Cardiac muscle cell (in vitro differentiated cells and primary cell): ENCODE data around the gene RSU1. TPM values are rescaled to one million over a fixed set of nuclear protein-coding genes. Genes with fewer than 3 reads are reported as not detected.

ENCODE experiments used
- DNase-seq, 2 donors: peaks; one replicate each; pipeline versions ENCODE4 v3.0.0 to v3.0.0-alpha.2; 2010 to 2017; ENCODE audit warnings: low read depth in 1 of 2, low spot score in 1 of 2
- H3K27ac ChIP-seq: fragments of 200-600 bp; sonication (generic); 2 replicates; pipeline ENCODE4 v1.5.1; 2016
- H3K27me3 ChIP-seq: fragments of 200-600 bp; sonication (generic); 2 replicates; pipeline ENCODE4 v1.6.0; 2016; ENCODE audit warnings: control low read depth
- H3K36me3 ChIP-seq: fragments of 200-600 bp; sonication (generic); 2 replicates; pipeline ENCODE4 v1.5.1; 2016; ENCODE audit warnings: control low read depth
- H3K4me1 ChIP-seq: fragments of 200-600 bp; sonication (generic); 2 replicates; pipeline ENCODE4 v1.8.1; 2017; ENCODE audit warnings: low read depth, mild to moderate bottlenecking, mixed run types
- H3K4me3 ChIP-seq: fragments of 200-600 bp; sonication (generic); 2 replicates; pipeline ENCODE4 v1.5.1; 2016; ENCODE audit warnings: mild to moderate bottlenecking
- H3K9me3 ChIP-seq: fragments of 200-600 bp; sonication (generic); 2 replicates; pipeline ENCODE4 v1.5.1; 2017; ENCODE audit warnings: low read depth, mild to moderate bottlenecking, control low read depth
- polyA plus RNA-seq: library from polyadenylated mRNA; unstranded; fragments of >200 nt; fragmentation: Nextera tagmentation; extraction: Ambion mirVana; gene quantifications from 2 replicates; pipeline ENCODE4 v1.2.1, GENCODE V29; 2016
- total RNA-seq: library from RNA; depleted of rRNA; stranded (reverse); fragments of >200 nt; gene quantifications from 2 replicates; pipeline ENCODE4 v1.2.3, GENCODE V29; 2016
- TF ChIP-seq, protein P1 (sequence below): IDR thresholded peaks from 2 replicates; pipeline ENCODE4 v1.5.1; 2012; ENCODE audit warnings: low read depth, mild to moderate bottlenecking, low read length

Gene RSU1
- total and polyA plus RNA-seq, 2 experiments from 2014 or later = 18.4 to 69.7 TPM

- H3K27ac ChIP-seq = no peak overlapping the region
- H3K36me3 ChIP-seq = no peaks in the 10 kb centered on the region
- no peaks in the 10 kb centered on the region for H3K9me3 ChIP-seq
- H3K4me3 ChIP-seq = no peak overlapping the region
- DNase-seq = peak in 1 of 2 donors; percentile 38
- TF ChIP-seq, protein P1, sequence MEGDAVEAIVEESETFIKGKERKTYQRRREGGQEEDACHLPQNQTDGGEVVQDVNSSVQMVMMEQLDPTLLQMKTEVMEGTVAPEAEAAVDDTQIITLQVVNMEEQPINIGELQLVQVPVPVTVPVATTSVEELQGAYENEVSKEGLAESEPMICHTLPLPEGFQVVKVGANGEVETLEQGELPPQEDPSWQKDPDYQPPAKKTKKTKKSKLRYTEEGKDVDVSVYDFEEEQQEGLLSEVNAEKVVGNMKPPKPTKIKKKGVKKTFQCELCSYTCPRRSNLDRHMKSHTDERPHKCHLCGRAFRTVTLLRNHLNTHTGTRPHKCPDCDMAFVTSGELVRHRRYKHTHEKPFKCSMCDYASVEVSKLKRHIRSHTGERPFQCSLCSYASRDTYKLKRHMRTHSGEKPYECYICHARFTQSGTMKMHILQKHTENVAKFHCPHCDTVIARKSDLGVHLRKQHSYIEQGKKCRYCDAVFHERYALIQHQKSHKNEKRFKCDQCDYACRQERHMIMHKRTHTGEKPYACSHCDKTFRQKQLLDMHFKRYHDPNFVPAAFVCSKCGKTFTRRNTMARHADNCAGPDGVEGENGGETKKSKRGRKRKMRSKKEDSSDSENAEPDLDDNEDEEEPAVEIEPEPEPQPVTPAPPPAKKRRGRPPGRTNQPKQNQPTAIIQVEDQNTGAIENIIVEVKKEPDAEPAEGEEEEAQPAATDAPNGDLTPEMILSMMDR = no peak
- H3K27me3 ChIP-seq = no peaks in the 10 kb centered on the region
- H3K4me1 ChIP-seq = no peaks in the 10 kb centered on the region
Observed at GRCh38 chr10:16856567-16856966, 39.3 kb upstream of the RSU1 start.

- no peaks in the 10 kb centered on the region for H3K36me3 ChIP-seq
- no peak overlapping the region for H3K4me3 ChIP-seq
- H3K4me1 ChIP-seq = no peaks in the 10 kb centered on the region
- H3K9me3 ChIP-seq = no peaks in the 10 kb centered on the region
- no peak for DNase-seq
- H3K27ac ChIP-seq = no peak overlapping the region
- TF ChIP-seq, protein P1 = no peak
- no peaks in the 10 kb centered on the region for H3K27me3 ChIP-seq
Observed at GRCh38 chr10:16856092-16856491, 38.9 kb upstream of the RSU1 start.

GRCh38 chr10:16854623-16855022 lies 37.4 kb upstream of the RSU1 start:
- H3K4me1 ChIP-seq = no peaks in the 10 kb centered on the region
- H3K27me3 ChIP-seq = no peaks in the 10 kb centered on the region
- peak in 1 of 2 donors; percentile 15 for DNase-seq
- no peaks in the 10 kb centered on the region for H3K9me3 ChIP-seq
- H3K36me3 ChIP-seq = no peaks in the 10 kb centered on the region
- H3K27ac ChIP-seq = no peak overlapping the region
- no peak overlapping the region for H3K4me3 ChIP-seq
- TF ChIP-seq, protein P1 = no peak

DNA sequence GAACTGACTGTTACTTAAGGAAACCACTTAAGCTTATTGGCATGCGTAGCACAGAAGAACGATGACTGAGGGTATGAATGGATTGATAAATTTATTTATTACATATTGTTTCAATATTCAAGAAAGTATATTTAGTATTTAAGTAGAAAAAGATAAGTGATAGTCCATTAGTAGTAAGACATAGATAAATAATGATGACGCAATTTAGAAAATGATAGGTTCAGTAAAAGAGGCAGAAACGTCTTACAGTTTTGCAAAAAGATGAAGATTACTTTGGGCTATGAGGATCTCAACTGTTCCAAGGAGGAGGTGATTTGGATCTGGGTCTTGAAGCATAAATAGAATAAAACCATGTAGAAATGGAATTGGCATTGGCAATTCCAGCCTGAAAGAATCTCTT lies 36.6 kb upstream of the RSU1 start:
- no peak for DNase-seq
- Histone ChIP-seq H3K36me3 (no peaks in the 10 kb centered on the region), H3K9me3 (no peaks in the 10 kb centered on the region), H3K4me3 (no peak overlapping the region), H3K27me3 (no peaks in the 10 kb centered on the region), H3K4me1 (no peaks in the 10 kb centered on the region), H3K27ac (no peak overlapping the region)
- TF ChIP-seq, protein P1 = no peak

DNA sequence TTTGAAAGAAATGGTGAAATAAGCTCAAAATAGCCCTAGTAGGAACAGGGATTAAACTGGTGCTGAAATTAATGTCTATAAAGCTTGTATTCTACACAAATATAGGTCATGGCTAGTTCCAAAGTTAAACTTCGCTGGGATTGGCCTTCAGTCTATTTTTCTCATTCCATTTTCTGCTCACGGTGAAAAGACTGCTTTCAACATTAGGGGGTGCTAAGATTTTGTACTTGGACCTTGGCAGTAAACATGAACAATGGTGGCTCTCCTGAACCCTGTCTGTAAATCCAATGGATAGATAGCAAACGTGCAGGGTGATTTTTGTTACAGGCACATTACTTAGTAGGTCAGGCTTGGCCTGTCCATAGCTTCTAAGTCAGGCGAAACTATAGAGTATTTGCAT lies 36.0 kb upstream of the RSU1 start:
- Histone ChIP-seq H3K36me3 (no peaks in the 10 kb centered on the region), H3K9me3 (no peaks in the 10 kb centered on the region), H3K4me3 (no peak overlapping the region), H3K27me3 (no peaks in the 10 kb centered on the region), H3K27ac (no peak overlapping the region), H3K4me1 (no peaks in the 10 kb centered on the region)
- TF ChIP-seq, protein P1 = peak; percentile 65
- peak; percentile 47 to 75 for DNase-seq

DNA sequence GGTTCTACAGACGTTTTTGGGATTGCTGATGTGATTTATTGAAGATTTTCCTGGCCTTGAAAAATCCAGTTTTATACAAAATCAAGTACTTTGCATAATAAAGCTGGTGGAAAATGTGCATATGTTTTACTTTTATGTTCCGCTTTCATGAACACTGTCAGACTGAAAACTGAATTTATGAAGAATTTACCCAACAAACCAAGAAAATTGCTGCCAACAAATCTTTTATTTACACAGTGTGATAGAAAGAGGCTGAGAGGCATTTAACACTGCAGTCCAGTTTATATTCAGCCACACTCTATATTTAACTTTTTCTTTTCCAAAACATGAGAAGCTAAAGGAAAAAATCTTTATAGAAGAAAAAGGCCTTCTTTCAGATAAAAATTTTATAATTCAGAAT lies 35.4 kb upstream of the RSU1 start:
- DNase-seq = no peak
- H3K9me3 ChIP-seq = no peaks in the 10 kb centered on the region
- no peaks in the 10 kb centered on the region for H3K36me3 ChIP-seq
- no peaks in the 10 kb centered on the region for H3K27me3 ChIP-seq
- H3K4me1 ChIP-seq = no peaks in the 10 kb centered on the region
- H3K4me3 ChIP-seq = no peak overlapping the region
- TF ChIP-seq, protein P1 = no peak
- H3K27ac ChIP-seq = no peak overlapping the region
